Endodermal cell (in vitro differentiated cells): Measurements from ENCODE around the gene SHISA4. TPM values are rescaled to one million over a fixed set of nuclear protein-coding genes. Genes with fewer than 3 reads are reported as not detected.

Experiments used
- DNase-seq: peaks from one replicate; pipeline ENCODE4 v3.0.0-alpha.2; 2017
- H3K27ac ChIP-seq: 2 replicates; pipeline ENCODE4 v1.5.1; 2013; ENCODE audit warnings: mild to moderate bottlenecking, low read depth, low read length, moderate library complexity
- H3K27me3 ChIP-seq: 2 replicates; pipeline ENCODE4 v1.6.1; 2013; ENCODE audit warnings: mild to moderate bottlenecking, low read length, moderate library complexity; ENCODE audit not compliant: insufficient read depth, control insufficient read depth, poor library complexity, severe bottlenecking
- H3K36me3 ChIP-seq: 2 replicates; pipeline ENCODE4 v1.7.0; 2013; ENCODE audit warnings: mild to moderate bottlenecking, low read length, moderate library complexity; ENCODE audit not compliant: control insufficient read depth, insufficient read depth
- H3K4me1 ChIP-seq: one replicate; pipeline ENCODE4 v1.7.0; 2013; ENCODE audit warnings: low read length; ENCODE audit not compliant: control insufficient read depth, insufficient read depth
- H3K4me3 ChIP-seq: 2 replicates; pipeline ENCODE4 v1.5.1; 2013; ENCODE audit warnings: mild to moderate bottlenecking, low read length, moderate library complexity
- H3K9ac ChIP-seq: 2 replicates; pipeline ENCODE4 v1.6.1; 2013; ENCODE audit warnings: mild to moderate bottlenecking, low read length, moderate library complexity; ENCODE audit not compliant: poor library complexity, severe bottlenecking; ENCODE audit errors: extremely low read depth
- H3K9me3 ChIP-seq: 2 replicates; pipeline ENCODE4 v1.6.1; 2013; ENCODE audit warnings: mild to moderate bottlenecking, low read length, moderate library complexity; ENCODE audit not compliant: control insufficient read depth
- H3K27ac Mint-ChIP-seq: 2 replicates; pipeline ENCODE4 v1.8.0; 2020; ENCODE audit warnings: mixed read lengths
- H3K27me3 Mint-ChIP-seq: 2 replicates; pipeline ENCODE4 v1.8.0; 2021; ENCODE audit warnings: mild to moderate bottlenecking, mixed read lengths; ENCODE audit not compliant: insufficient read depth
- H3K36me3 Mint-ChIP-seq: 2 replicates; pipeline ENCODE4 v1.8.0; 2020; ENCODE audit warnings: low read depth, mixed read lengths
- H3K4me1 Mint-ChIP-seq: 2 replicates; pipeline ENCODE4 v1.8.0; 2020; ENCODE audit warnings: mixed read lengths
- H3K4me3 Mint-ChIP-seq: 2 replicates; pipeline ENCODE4 v1.8.0; 2020; ENCODE audit warnings: mild to moderate bottlenecking, moderate library complexity, mixed read lengths
- H3K9me3 Mint-ChIP-seq: 2 replicates; pipeline ENCODE4 v1.8.0; 2020; ENCODE audit warnings: mild to moderate bottlenecking, mixed read lengths
- WGBS, 2 experiments: methylation state at CpG; one replicate each; pipeline versions ENCODE4 v1.1.5 to v1.1.7; 2013; ENCODE audit warnings: missing lambda C conversion rate in 2 of 2, mixed read lengths in 1 of 2; ENCODE audit not compliant: insufficient coverage in 1 of 2, insufficient read length in 1 of 2; 5-methylcytosine and 5-hydroxymethylcytosine counted together
- total RNA-seq, 2 donors: library from RNA; stranded (reverse); fragmentation: NEBNext Ultra II Directional in 1 of 2; extraction: Animal tissue kit (Norgen Biotek cat#: 25700) in 1 of 2; gene quantifications; 2 replicates in 1 of 2; 3 replicates in 1 of 2; pipeline ENCODE4 v1.2.1, GENCODE V29; 2021
- TF ChIP-seq, protein P1 (sequence below): fragments of 200-600 bp; sonication (generic); conservative IDR thresholded peaks from 2 replicates; pipeline ENCODE4 v1.5.0; 2021; ENCODE audit warnings: antibody characterized with exemption, mild to moderate bottlenecking

SHISA4 gene
- total RNA-seq, 2 donors from 2014 or later = 5.8 to 7.3 TPM

DNA sequence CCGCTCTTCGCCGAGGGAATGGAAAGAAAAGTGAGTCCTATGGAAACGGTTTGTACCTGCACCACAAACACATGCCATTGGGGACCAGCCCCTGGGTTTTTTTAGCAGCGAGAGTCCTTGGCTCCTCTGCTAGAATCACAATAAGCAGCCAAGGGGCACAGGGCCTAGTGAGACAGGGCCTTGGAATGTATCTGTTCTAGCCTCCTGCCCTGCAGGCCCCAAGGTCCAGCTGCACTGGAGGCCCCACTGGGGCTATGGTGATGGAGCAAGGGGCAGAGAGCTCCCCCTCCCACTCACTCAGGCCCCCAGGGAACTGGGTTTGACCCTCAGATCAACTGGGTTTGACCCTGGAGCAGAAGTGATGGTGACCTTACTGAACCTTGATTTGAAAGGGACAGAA, 14.4 kb downstream of the SHISA4 start:
- H3K4me1 Mint-ChIP-seq = peaks cover 3% of the 10 kb centered on the region
- H3K36me3 Mint-ChIP-seq = no peaks in the 10 kb centered on the region
- Histone ChIP-seq H3K9me3 (no peaks in the 10 kb centered on the region), H3K4me3 (no peak overlapping the region), H3K36me3 (no peaks in the 10 kb centered on the region), H3K27me3 (no peaks in the 10 kb centered on the region), H3K9ac (no peak overlapping the region), H3K27ac (no peak overlapping the region), H3K4me1 (no peaks in the 10 kb centered on the region)
- H3K4me3 Mint-ChIP-seq = no peak overlapping the region
- H3K9me3 Mint-ChIP-seq = no peaks in the 10 kb centered on the region
- TF ChIP-seq, protein P1, sequence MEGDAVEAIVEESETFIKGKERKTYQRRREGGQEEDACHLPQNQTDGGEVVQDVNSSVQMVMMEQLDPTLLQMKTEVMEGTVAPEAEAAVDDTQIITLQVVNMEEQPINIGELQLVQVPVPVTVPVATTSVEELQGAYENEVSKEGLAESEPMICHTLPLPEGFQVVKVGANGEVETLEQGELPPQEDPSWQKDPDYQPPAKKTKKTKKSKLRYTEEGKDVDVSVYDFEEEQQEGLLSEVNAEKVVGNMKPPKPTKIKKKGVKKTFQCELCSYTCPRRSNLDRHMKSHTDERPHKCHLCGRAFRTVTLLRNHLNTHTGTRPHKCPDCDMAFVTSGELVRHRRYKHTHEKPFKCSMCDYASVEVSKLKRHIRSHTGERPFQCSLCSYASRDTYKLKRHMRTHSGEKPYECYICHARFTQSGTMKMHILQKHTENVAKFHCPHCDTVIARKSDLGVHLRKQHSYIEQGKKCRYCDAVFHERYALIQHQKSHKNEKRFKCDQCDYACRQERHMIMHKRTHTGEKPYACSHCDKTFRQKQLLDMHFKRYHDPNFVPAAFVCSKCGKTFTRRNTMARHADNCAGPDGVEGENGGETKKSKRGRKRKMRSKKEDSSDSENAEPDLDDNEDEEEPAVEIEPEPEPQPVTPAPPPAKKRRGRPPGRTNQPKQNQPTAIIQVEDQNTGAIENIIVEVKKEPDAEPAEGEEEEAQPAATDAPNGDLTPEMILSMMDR = no peak
- 80 to 81% methylated on average over 3 to 5 of the region's 5 CpGs for WGBS, 2 experiments
- H3K27ac Mint-ChIP-seq = no peak overlapping the region
- peaks cover 12% of the 10 kb centered on the region for H3K27me3 Mint-ChIP-seq
- no peak for DNase-seq

DNA sequence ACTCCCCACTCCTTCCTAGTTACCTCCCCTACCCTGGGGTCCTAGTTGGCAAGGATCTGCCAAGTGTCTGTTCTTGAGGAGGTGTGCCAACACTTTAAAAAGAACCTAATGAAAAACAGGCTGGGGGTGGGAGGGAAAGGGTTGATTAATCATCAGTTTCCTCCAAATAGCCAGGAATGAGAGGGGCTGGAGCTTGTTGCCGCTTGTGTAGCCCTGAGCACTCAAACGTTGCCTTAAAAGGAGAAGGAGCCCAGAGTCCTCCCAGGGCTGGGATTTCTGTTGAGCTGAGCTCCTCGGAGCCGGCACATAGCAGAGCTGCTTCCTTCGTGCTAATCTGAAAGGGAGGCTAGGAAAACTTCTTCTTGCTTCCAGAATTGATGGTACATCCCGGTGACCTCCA, 15.9 kb downstream of the SHISA4 start:
- Histone ChIP-seq H3K4me3 (no peak overlapping the region), H3K9me3 (no peaks in the 10 kb centered on the region), H3K36me3 (no peaks in the 10 kb centered on the region), H3K27ac (no peak overlapping the region), H3K9ac (no peak overlapping the region), H3K27me3 (no peaks in the 10 kb centered on the region), H3K4me1 (no peaks in the 10 kb centered on the region)
- H3K27me3 Mint-ChIP-seq = peaks cover 11% of the 10 kb centered on the region
- DNase-seq = no peak
- H3K27ac Mint-ChIP-seq = peak overlapping the region; percentile 58
- H3K36me3 Mint-ChIP-seq = no peaks in the 10 kb centered on the region
- WGBS, 2 experiments = 46 to 60% methylated on average over 6 of the region's 6 CpGs
- H3K9me3 Mint-ChIP-seq = no peaks in the 10 kb centered on the region
- TF ChIP-seq, protein P1 = no peak
- H3K4me1 Mint-ChIP-seq = peaks cover 3% of the 10 kb centered on the region
- H3K4me3 Mint-ChIP-seq = no peak overlapping the region

DNA sequence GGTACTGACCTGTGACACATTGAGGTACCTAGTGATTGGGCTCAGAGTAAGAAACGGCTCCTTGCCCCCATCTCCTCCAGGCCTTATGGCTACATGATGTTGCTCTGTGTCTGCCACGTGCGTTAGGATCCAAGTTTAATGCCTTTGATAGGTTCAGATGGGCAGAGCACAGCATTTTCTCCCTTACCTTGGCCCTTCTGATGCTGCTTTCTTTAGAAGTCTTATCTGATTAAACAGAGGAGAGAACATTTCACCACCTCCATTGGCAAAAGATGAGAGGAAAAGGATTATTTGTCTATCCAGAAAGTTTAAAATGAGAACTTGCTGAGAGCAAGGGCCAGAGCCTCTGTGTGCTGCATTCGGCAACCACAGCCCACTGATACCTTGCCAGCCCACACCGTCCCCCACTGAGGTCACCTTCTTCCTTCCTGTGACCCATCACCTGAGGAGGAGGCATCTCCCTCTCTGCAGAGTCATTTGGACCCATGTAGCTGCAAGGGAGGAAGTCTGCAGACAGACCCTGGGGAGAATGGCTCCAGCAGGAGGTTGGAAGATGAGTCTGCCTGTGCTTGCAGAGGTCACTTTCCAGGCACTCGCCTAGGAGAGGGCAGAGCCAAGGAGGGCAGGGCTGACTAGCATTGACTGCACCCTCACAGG, 16.7 kb downstream of the SHISA4 start:
- TF ChIP-seq, protein P1 = no peak
- H3K9ac ChIP-seq = no peak overlapping the region
- no peak overlapping the region for H3K27ac ChIP-seq
- Mint-ChIP-seq H3K27me3 (peaks cover 3% of the 10 kb centered on the region), H3K9me3 (no peaks in the 10 kb centered on the region), H3K4me3 (no peak overlapping the region), H3K36me3 (no peaks in the 10 kb centered on the region), H3K27ac (no peak overlapping the region), H3K4me1 (peaks cover 3% of the 10 kb centered on the region)
- no peaks in the 10 kb centered on the region for H3K36me3 ChIP-seq
- 90 to 93% methylated on average over 5 to 6 of the region's 6 CpGs for WGBS, 2 experiments
- H3K4me1 ChIP-seq = no peaks in the 10 kb centered on the region
- no peak for DNase-seq
- H3K4me3 ChIP-seq = no peak overlapping the region
- H3K9me3 ChIP-seq = no peaks in the 10 kb centered on the region
- no peaks in the 10 kb centered on the region for H3K27me3 ChIP-seq
